PC-9 (cell line): ENCODE results near the gene OR5H15.

Experiments used
- CTCF ChIP-seq: fragments of 200-600 bp; sonication (generic); conservative IDR thresholded peaks from 2 replicates; pipeline ENCODE4 v1.6.1; 2017; ENCODE audit warnings: mixed run types, antibody characterized with exemption, mild to moderate bottlenecking, moderate library complexity
- EZH2 ChIP-seq: fragments of 200-600 bp; sonication (generic); IDR thresholded peaks from 2 replicates; pipeline ENCODE4 v1.8.0; 2017; ENCODE audit warnings: antibody characterized with exemption, low read depth

GRCh38 chr3:98171071-98171470 is 4.6 kb downstream of the OR5H15 start:
- no peak for TF ChIP-seq EZH2
- TF ChIP-seq CTCF = no peak
